Sigmoid colon (tissue), 7 donors: ENCODE data around the gene CCL26. TPM values are rescaled to one million over a fixed set of nuclear protein-coding genes. Genes with fewer than 3 reads are reported as not detected.
"Not testable (repeated sequence)": the region's sequence is repeated elsewhere in the genome, so short reads cannot be mapped to it uniquely, and the experiment has no call there.

Experiments used
- DNase-seq: peaks from one replicate; pipeline ENCODE4 v3.0.0-alpha.2; 2019
- H3K27ac ChIP-seq, 4 donors: fragments of 200-600 bp; sonication (generic); one replicate each; pipeline ENCODE4 v1.5.1; 2016 to 2019; ENCODE audit warnings: mild to moderate bottlenecking in 1 of 4
- H3K27me3 ChIP-seq, 3 donors: fragments of 200-600 bp; sonication (generic); one replicate each; pipeline ENCODE4 v1.5.1; 2019; ENCODE audit warnings: mild to moderate bottlenecking in 1 of 3
- H3K36me3 ChIP-seq, 4 donors: fragments of 200-600 bp; sonication (generic); one replicate each; pipeline ENCODE4 v1.5.1; 2016 to 2019
- H3K4me1 ChIP-seq, 4 donors: fragments of 200-600 bp; sonication (generic); one replicate each; pipeline ENCODE4 v1.5.1; 2017 to 2019
- H3K4me3 ChIP-seq, 4 donors: fragments of 200-600 bp; sonication (generic); one replicate each; pipeline ENCODE4 v1.5.1; 2017 to 2019; ENCODE audit warnings: mild to moderate bottlenecking in 2 of 4, moderate library complexity in 1 of 4
- H3K9me3 ChIP-seq, 4 donors: fragments of 200-600 bp in 3 of 4; sonication (generic) in 3 of 4; one replicate each; pipeline versions ENCODE4 v1.5.1 to v1.6.1; 2013 to 2019
- EP300 ChIP-seq, 4 donors: sonication (generic); formaldehyde crosslinking; IDR thresholded peaks; one replicate each; pipeline ENCODE4 v1.6.1; 2017; ENCODE audit warnings: antibody characterized with exemption in 4 of 4
- POLR2A ChIP-seq, 2 donors: fragments of 450-650 bp; IDR thresholded peaks; one replicate each; pipeline ENCODE4 v1.6.1; 2016; ENCODE audit warnings: antibody characterized with exemption in 2 of 2, mild to moderate bottlenecking in 2 of 2, moderate library complexity in 2 of 2
- POLR2AphosphoS5 ChIP-seq, 4 donors: sonication (generic); formaldehyde crosslinking; IDR thresholded peaks; one replicate each; pipeline ENCODE4 v1.6.1; 2017; ENCODE audit warnings: antibody characterized with exemption in 4 of 4
- WGBS, 2 donors: extraction: QIAGEN DNeasy Blood & Tissue Kit; methylation state at CpG; one replicate each; pipeline ENCODE4 v1.1.7; 2013; 5-methylcytosine and 5-hydroxymethylcytosine counted together
- intact Hi-C: fragments of 100-400 bp; cut with DNase I; formaldehyde crosslinking; loops from one replicate; pipeline ENCODE4 v1.15.1; 2023
- polyA plus RNA-seq, 3 donors: library from polyadenylated mRNA; stranded (reverse); fragments of 200-250 nt; gene quantifications; one replicate each; pipeline ENCODE4 v1.2.3, GENCODE V29; 2013
- total RNA-seq, 4 donors: library from RNA; depleted of rRNA; stranded (reverse); fragments of >200 nt; gene quantifications; one replicate each; pipeline ENCODE4 v1.1.0, GENCODE V29; 2016
- TF ChIP-seq, protein P1 (sequence below), 4 experiments: fragments of 450-650 bp in 3 of 4; fragments of 200-600 bp in 1 of 4; IDR thresholded peaks; one replicate each; pipeline ENCODE4 v1.5.1; 2016 to 2019; ENCODE audit warnings: antibody characterized with exemption in 4 of 4, mild to moderate bottlenecking in 3 of 4, moderate library complexity in 2 of 4
- donor health status: healthy with polysubstance abuse.
- donor health status: Bipolar disorder and iron deficiency.
- donor health status: healthy.

Gene CCL26
- total and polyA plus RNA-seq, 7 donors, result 1.8 to 3.3 (median 3.0) TPM; not detected in 4

DNA sequence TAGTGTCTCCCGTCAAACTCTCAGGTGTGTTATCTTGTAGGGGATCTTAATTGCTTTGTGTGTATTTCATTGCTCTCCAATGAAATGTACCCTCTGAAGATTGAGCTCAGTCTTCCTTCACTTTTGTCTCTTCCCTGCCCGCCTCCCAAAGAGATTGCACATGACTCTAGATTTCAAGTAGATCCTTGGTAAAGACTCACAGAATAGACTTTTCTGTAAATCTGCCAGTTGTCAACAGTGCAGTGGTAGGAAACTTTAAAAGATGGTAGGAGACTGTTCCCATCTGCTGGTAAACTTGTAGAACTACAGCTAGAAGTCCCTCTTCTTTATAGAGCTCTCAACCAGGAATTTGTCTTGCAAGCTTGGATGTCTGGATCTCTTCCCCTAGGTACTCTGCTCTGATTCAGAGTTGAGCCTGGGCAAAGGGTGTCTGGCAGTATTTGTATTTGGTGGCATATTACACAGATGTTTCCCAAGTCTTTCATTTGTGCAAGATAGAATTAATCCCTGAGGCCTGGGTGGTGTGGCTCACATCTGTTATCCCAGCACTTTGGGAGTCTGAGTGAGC is 9.6 kb downstream of the CCL26 start:
- TF ChIP-seq, protein P1, sequence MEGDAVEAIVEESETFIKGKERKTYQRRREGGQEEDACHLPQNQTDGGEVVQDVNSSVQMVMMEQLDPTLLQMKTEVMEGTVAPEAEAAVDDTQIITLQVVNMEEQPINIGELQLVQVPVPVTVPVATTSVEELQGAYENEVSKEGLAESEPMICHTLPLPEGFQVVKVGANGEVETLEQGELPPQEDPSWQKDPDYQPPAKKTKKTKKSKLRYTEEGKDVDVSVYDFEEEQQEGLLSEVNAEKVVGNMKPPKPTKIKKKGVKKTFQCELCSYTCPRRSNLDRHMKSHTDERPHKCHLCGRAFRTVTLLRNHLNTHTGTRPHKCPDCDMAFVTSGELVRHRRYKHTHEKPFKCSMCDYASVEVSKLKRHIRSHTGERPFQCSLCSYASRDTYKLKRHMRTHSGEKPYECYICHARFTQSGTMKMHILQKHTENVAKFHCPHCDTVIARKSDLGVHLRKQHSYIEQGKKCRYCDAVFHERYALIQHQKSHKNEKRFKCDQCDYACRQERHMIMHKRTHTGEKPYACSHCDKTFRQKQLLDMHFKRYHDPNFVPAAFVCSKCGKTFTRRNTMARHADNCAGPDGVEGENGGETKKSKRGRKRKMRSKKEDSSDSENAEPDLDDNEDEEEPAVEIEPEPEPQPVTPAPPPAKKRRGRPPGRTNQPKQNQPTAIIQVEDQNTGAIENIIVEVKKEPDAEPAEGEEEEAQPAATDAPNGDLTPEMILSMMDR (IDR thresholded peaks at IDR 0.05), result peak; percentile 58 to 78 (median 67)
- no peak for TF ChIP-seq POLR2AphosphoS5 (IDR thresholded peaks at IDR 0.05)
- Histone ChIP-seq H3K4me1 (no peaks in the 10 kb centered on the region), H3K4me3 (no peak overlapping the region), H3K27me3 (no peaks in the 10 kb centered on the region), H3K9me3 (no peaks in the 10 kb centered on the region), H3K27ac (no peak overlapping the region), H3K36me3 (no peaks in the 10 kb centered on the region)
- no peak for DNase-seq
- WGBS, 2 donors, result 6 to 18% methylated on average over 2 of the region's 2 CpGs
- intact Hi-C loops, result loop anchor here (5.0 to 10.0 kb wide), 2 partner anchors 235 to 688 kb away; partner anchors contain the start of gene RCC1L

DNA sequence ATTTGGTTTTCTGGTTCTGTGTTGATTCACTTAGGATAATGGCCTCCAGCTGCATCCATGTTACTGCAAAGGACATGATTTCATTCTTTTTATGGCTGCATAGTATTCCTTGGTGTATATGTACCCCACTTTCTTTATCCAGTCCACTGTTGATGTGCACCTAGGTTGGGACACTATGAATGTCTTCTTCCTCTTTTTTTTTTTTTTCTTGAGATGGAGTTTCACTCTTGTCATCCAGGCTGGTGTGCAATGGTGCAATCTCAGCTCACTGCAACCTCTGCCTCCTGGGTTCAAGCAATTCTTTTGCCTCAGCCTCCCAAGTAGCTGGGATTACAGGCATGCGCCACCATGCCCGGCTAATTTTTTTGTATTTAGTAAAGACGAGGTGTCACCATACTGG is 10.2 kb downstream of the CCL26 start:
- H3K27me3 ChIP-seq, H3K9me3 ChIP-seq, DNase-seq, H3K27ac ChIP-seq, H3K4me1 ChIP-seq, H3K36me3 ChIP-seq, H3K4me3 ChIP-seq: not testable (repeated sequence)
- 75 to 90% methylated on average over 3 of the region's 3 CpGs for WGBS, 2 donors
- intact Hi-C loops, result loop anchor here (5.0 to 10.0 kb wide), 2 partner anchors 234 to 687 kb away; partner anchors contain the start of gene RCC1L

GRCh38 chr7:75758491-75758890 is 13.5 kb downstream of the CCL26 start:
- intact Hi-C loops, result no loop called here
- Histone ChIP-seq H3K9me3 (no peaks in the 10 kb centered on the region), H3K4me3 (no peak overlapping the region), H3K27me3 (no peaks in the 10 kb centered on the region), H3K27ac (no peak overlapping the region), H3K36me3 (no peaks in the 10 kb centered on the region), H3K4me1 (no peaks in the 10 kb centered on the region)
- no peak for DNase-seq
- 70 to 89% methylated on average over 2 of the region's 2 CpGs for WGBS, 2 donors
- TF ChIP-seq POLR2A (IDR thresholded peaks at IDR 0.05) (no peak), EP300 (IDR thresholded peaks at IDR 0.05) (no peak), POLR2AphosphoS5 (IDR thresholded peaks at IDR 0.05) (no peak)
- TF ChIP-seq, protein P1 (IDR thresholded peaks at IDR 0.05), result no peak

DNA sequence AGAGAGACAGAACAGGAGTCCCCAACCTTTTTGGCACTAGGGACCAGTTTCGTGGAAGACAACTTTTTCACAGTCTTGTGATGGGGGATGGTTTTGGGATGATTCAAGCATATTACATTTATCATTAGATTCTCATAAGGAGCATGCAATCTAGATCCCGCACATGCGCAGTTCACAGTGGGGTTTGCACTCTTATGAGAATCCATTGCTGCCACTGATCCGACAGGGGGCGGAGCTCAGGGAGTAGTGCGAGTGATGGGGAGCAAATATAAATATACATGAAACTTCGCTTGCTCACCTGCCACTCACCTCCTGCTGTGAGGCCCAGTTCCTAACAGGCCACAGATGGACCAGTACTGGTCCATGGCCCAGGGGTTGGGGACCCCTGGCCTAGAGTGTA is 14.2 kb downstream of the CCL26 start:
- intact Hi-C loops, result no loop called here
- Histone ChIP-seq H3K4me3 (no peak overlapping the region), H3K27ac (no peak overlapping the region), H3K27me3 (no peaks in the 10 kb centered on the region), H3K9me3 (no peaks in the 10 kb centered on the region), H3K4me1 (no peaks in the 10 kb centered on the region), H3K36me3 (no peaks in the 10 kb centered on the region)
- TF ChIP-seq EP300 (IDR thresholded peaks at IDR 0.05), result no peak
- no peak for TF ChIP-seq POLR2A (IDR thresholded peaks at IDR 0.05)
- TF ChIP-seq, protein P1 (IDR thresholded peaks at IDR 0.05), result no peak
- no peak for TF ChIP-seq POLR2AphosphoS5 (IDR thresholded peaks at IDR 0.05)
- WGBS, 2 donors, result 89 to 93% methylated on average over 7 of the region's 7 CpGs
- DNase-seq, result no peak

DNA sequence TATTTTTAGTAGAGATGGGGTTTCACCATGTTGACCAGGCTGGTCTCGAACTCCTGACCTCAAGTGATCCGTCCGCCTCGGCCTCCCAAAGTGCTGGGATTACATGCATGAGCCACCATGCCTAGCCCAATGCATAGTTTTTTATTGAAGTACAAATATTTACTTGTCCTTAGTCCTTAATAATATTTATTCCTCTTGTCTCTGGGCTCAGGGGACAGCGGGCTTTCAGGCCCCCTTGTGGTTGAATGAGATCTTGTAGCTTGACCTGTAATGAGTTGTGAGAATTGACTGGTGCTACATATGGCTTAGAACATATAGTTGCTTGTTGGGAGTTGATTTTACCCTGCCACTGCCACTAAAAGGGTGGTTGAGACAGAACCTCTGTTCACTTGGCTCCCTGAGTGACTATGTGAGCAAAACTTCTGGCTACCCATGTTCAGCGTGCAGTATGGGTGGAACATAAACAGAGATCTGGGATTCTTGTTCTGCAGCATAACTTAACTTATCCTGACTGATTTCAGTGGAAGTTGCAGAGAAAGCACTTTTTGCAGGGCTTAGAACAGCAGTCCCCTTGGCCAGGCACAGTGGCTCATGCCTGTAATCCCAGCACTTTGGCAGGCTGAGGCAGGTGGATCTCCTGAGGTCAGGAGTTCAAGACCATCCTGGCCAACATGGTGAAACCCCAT is 14.9 kb downstream of the CCL26 start:
- DNase-seq, result no peak
- no peaks in the 10 kb centered on the region for H3K4me1 ChIP-seq
- H3K27ac ChIP-seq, result no peak overlapping the region
- no peaks in the 10 kb centered on the region for H3K36me3 ChIP-seq
- H3K9me3 ChIP-seq, result no peaks in the 10 kb centered on the region
- no peak overlapping the region for H3K4me3 ChIP-seq
- intact Hi-C loops, result no loop called here
- 43 to 58% methylated on average over 6 of the region's 6 CpGs for WGBS, 2 donors
- TF ChIP-seq POLR2AphosphoS5 (IDR thresholded peaks at IDR 0.05), result no peak
- TF ChIP-seq EP300 (IDR thresholded peaks at IDR 0.05), result no peak
- TF ChIP-seq POLR2A (IDR thresholded peaks at IDR 0.05), result no peak
- TF ChIP-seq, protein P1 (IDR thresholded peaks at IDR 0.05), result no peak
- H3K27me3 ChIP-seq, result no peaks in the 10 kb centered on the region
